ENCODE data around the gene EXOC6B. TPM values are rescaled to one million over a fixed set of nuclear protein-coding genes. Genes with fewer than 3 reads are reported as not detected.

EXOC6B gene
- total and polyA plus RNA-seq, 2 of the 8 experiments (the other 6 are each of a cell fraction or from before 2014, with no cell fraction given) = 13.5 to 33.0 TPM

DNA sequence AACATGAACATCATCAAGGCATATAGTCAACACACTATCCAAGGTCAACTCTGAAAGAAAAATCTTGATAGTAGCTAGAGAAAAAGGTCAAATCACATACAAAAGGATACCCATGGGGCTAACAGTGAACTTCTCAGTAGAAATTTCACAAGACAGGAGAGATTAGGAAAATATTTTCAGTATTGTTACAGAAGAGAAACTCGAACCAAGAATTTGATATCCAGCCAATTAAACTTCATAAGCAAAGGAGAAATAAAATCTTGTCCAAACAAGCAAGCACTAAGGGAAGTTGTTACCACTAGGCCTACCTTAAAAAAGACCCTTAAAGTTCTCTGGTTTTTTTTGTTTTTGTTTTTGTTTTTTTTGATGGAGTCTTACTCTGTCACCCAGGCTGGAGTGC is 242.5 kb downstream of the EXOC6B start:
- H3K4me2 ChIP-seq (ENCODE audit: insufficient read depth in 1 of 2, low read depth in 2 of 2, low read length in 2 of 2) = no peak overlapping the region
- DNase-seq (ENCODE audit: low read depth in 1 of 2, low spot score in 2 of 2) = no peak
- no peak overlapping the region for H4K91ac ChIP-seq (replicated peaks; ENCODE audit: insufficient read length, low read length)
- H2AK5ac ChIP-seq (ENCODE audit: low read depth, low read length) = no peak overlapping the region
- no peaks in the 10 kb centered on the region for H3K36me3 ChIP-seq (ENCODE audit: control insufficient read depth in 2 of 4, insufficient read depth in 4 of 4, low read length in 3 of 4)
- CTCF ChIA-PET (ENCODE audit: partially characterized antibody) = interaction anchor here (1.0 to 1.6 kb wide), 4 partner anchors 35 to 433 kb away, joined by 3 to 4 read pairs (median 4); no protein-coding TSS in a partner anchor
- H4K8ac ChIP-seq (ENCODE audit: extremely low read depth, insufficient read depth, low read length) = no peak overlapping the region
- POLR2A ChIA-PET (ENCODE audit: partially characterized antibody) = no interaction called here
- H2BK120ac ChIP-seq (replicated peaks; ENCODE audit: low read depth, low read length) = no peak overlapping the region
- no peak overlapping the region for H2BK5ac ChIP-seq (ENCODE audit: low read depth, low read length)
- no peak overlapping the region for H3K9ac ChIP-seq (replicated peaks in 1 of 4; ENCODE audit: extremely low read depth in 1 of 4, low read depth in 3 of 4, low read length in 3 of 4)
- H2BK12ac ChIP-seq (ENCODE audit: low read depth, low read length) = no peak overlapping the region
- no peak overlapping the region for H4K5ac ChIP-seq (ENCODE audit: insufficient read length, low read depth, low read length)
- no peak for FAIRE-seq
- no peaks in the 10 kb centered on the region for H3K23me2 ChIP-seq (ENCODE audit: low read depth, low read length)
- WGBS, 2 experiments (ENCODE audit: extremely low coverage in 1 of 2, insufficient coverage in 1 of 2, insufficient read length in 1 of 2, insufficient replicate concordance in 2 of 2, low coverage in 1 of 2, low lambda C conversion rate in 2 of 2, missing lambda C conversion rate in 1 of 2) = 89% methylated on average over 1 of the region's 1 CpG; no CpG with 5 or more reads in 1 of the 2 experiments
- no peak overlapping the region for H3K14ac ChIP-seq (ENCODE audit: insufficient read length)
- no peaks in the 10 kb centered on the region for H3K79me1 ChIP-seq (ENCODE audit: low read depth, low read length)
- H3K27ac ChIP-seq (ENCODE audit: low read depth, low read length) = no peak overlapping the region
- H3K4me1 ChIP-seq (replicated peaks in 1 of 4; ENCODE audit: control insufficient read depth in 3 of 4, insufficient read depth in 4 of 4, low read length in 3 of 4) = no peaks in the 10 kb centered on the region
- no peaks in the 10 kb centered on the region for H3K9me3 ChIP-seq (ENCODE audit: insufficient read depth in 2 of 2, low read depth in 1 of 2, low read length in 1 of 2)
- no peak overlapping the region for H3K4ac ChIP-seq (replicated peaks; ENCODE audit: insufficient read length, low read depth, low read length)
- H2AFZ ChIP-seq (ENCODE audit: low read length) = no peak overlapping the region
- H3K56ac ChIP-seq (replicated peaks; ENCODE audit: insufficient read length, low read depth, low read length) = no peak overlapping the region
- no peak overlapping the region for H3K18ac ChIP-seq (ENCODE audit: extremely low read depth, low read length)
- H3K27me3 ChIP-seq (replicated peaks in 1 of 4; ENCODE audit: control insufficient read depth in 3 of 4, extremely low read depth in 1 of 4, insufficient read depth in 3 of 4, low read length in 3 of 4) = no peaks in the 10 kb centered on the region
- H2BK15ac ChIP-seq (ENCODE audit: low read length) = no peak overlapping the region
- H3K79me2 ChIP-seq (ENCODE audit: control insufficient read depth in 1 of 2, insufficient read depth in 2 of 2, low read length in 2 of 2) = no peaks in the 10 kb centered on the region
- peaks cover 0 to 1% of the 10 kb centered on the region in 2 experiments for H4K20me1 ChIP-seq (replicated peaks in 1 of 2; ENCODE audit: control insufficient read depth in 1 of 2, insufficient read depth in 2 of 2, low read length in 2 of 2)
- H2BK20ac ChIP-seq (ENCODE audit: low read length) = no peak overlapping the region
- no peak for TF ChIP-seq EZH2 (IDR thresholded peaks at IDR 0.05; ENCODE audit: low read depth, low read length, severe bottlenecking)
- TF ChIP-seq YY1 (IDR thresholded peaks at IDR 0.05; ENCODE audit: low read depth, low read length) = no peak
- TF ChIP-seq ZNF274 (IDR thresholded peaks at IDR 0.05; ENCODE audit: borderline replicate concordance, extremely low read depth, low read length) = no peak
- no peak for TF ChIP-seq HDAC2 (IDR thresholded peaks at IDR 0.05; ENCODE audit: borderline replicate concordance in 1 of 2, low read depth in 2 of 2, low read length in 2 of 2)
- no peak for TF ChIP-seq SIN3A (conservative IDR thresholded peaks at IDR 0.05 in 1 of 2, IDR thresholded peaks at IDR 0.05 in 1 of 2; ENCODE audit: low read depth in 1 of 2, low read length in 2 of 2)
- TF ChIP-seq TEAD4 (IDR thresholded peaks at IDR 0.05; ENCODE audit: low read depth, low read length) = no peak
- TF ChIP-seq CREB1 (IDR thresholded peaks at IDR 0.05) = no peak
- TF ChIP-seq NANOG (IDR thresholded peaks at IDR 0.05; ENCODE audit: insufficient read depth, low read depth, low read length, poor library complexity, severe bottlenecking) = no peak
- no peak for TF ChIP-seq SUZ12 (IDR thresholded peaks at IDR 0.05; ENCODE audit: low read length)
- no peak for TF ChIP-seq RBBP5 (IDR thresholded peaks at IDR 0.05; ENCODE audit: borderline replicate concordance, low read depth, low read length)
- no peak for TF ChIP-seq CBX8 (IDR thresholded peaks at IDR 0.05; ENCODE audit: borderline replicate concordance, low read depth, low read length)
- H3K4me3 ChIP-seq (ENCODE audit: extremely low read depth in 1 of 4, insufficient read depth in 2 of 4, low read depth in 3 of 4, low read length in 4 of 4) = no peak overlapping the region
- no peak overlapping the region for H3K23ac ChIP-seq (ENCODE audit: insufficient read length)
